HL-60 (cell line): Measurements from ENCODE around the gene NEDD4L.

Experiments used
- DNase-seq, 2 experiments: peaks; one replicate each; pipeline ENCODE4 v3.0.0-alpha.2; 2010 to 2020; ENCODE audit warnings: low read depth in 1 of 2, low spot score in 1 of 2
- H3K27ac ChIP-seq: fragments of 250-450 bp; sonication (Bioruptor Pico); replicated peaks from 2 replicates; pipeline ENCODE4 v1.5.1; 2020; ENCODE audit warnings: mild to moderate bottlenecking, moderate library complexity
- H3K27me3 ChIP-seq: fragments of 250-450 bp; sonication (Bioruptor Pico); 2 replicates; pipeline ENCODE4 v1.5.1; 2021; ENCODE audit warnings: mild to moderate bottlenecking, moderate library complexity; ENCODE audit not compliant: insufficient read depth, poor library complexity, severe bottlenecking
- H3K4me3 ChIP-seq: replicated peaks from 2 replicates; pipeline ENCODE4 v1.5.1; 2011; ENCODE audit warnings: mild to moderate bottlenecking, control low read depth, low read length; ENCODE audit not compliant: insufficient read depth
- CTCF ChIP-seq: IDR thresholded peaks from one replicate; pipeline ENCODE4 v1.5.1; 2011; ENCODE audit warnings: low read length, control low read depth, inconsistent platforms; ENCODE audit not compliant: insufficient read depth
- GABPA ChIP-seq: IDR thresholded peaks from 2 replicates; pipeline ENCODE4 v1.6.1; 2012; ENCODE audit warnings: low read depth
- POLR2AphosphoS5 ChIP-seq: IDR thresholded peaks from 2 replicates; pipeline ENCODE4 v1.6.1; 2012; ENCODE audit warnings: low read depth
- REST ChIP-seq: IDR thresholded peaks from 2 replicates; pipeline ENCODE4 v1.6.1; 2012; ENCODE audit warnings: low read depth; ENCODE audit not compliant: insufficient replicate concordance
- SPI1 ChIP-seq: IDR thresholded peaks from 2 replicates; pipeline ENCODE4 v1.6.1; 2012; ENCODE audit warnings: low read depth, mild to moderate bottlenecking, borderline replicate concordance

The NEDD4L gene

GRCh38 chr18:58196164-58196563 lies 152.1 kb downstream of the NEDD4L start:
- H3K27me3 ChIP-seq: peaks cover 41% of the 10 kb centered on the region
- DNase-seq: no peak
- TF ChIP-seq POLR2AphosphoS5: no peak
- no peak for TF ChIP-seq CTCF
- no peak for TF ChIP-seq REST
- H3K27ac ChIP-seq: no peak overlapping the region
- H3K4me3 ChIP-seq: no peak overlapping the region

GRCh38 chr18:58196881-58197872 lies 153.2 kb downstream of the NEDD4L start:
- Histone ChIP-seq H3K27me3 (peaks cover 38% of the 10 kb centered on the region), H3K4me3 (no peak overlapping the region), H3K27ac (no peak overlapping the region)
- TF ChIP-seq REST (no peak), POLR2AphosphoS5 (no peak), CTCF (no peak), GABPA (no peak), SPI1 (no peak)
- no peak for DNase-seq

- H3K4me3 ChIP-seq: no peak overlapping the region
- no peak overlapping the region for H3K27ac ChIP-seq
- TF ChIP-seq REST (no peak), GABPA (no peak), POLR2AphosphoS5 (no peak), CTCF (no peak), SPI1 (no peak)
- H3K27me3 ChIP-seq: peaks cover 14% of the 10 kb centered on the region
- no peak for DNase-seq
Observed at GRCh38 chr18:58201268-58201667, 157.2 kb downstream of the NEDD4L start.
